ENCODE measurements around the gene RGS16. TPM values are rescaled to one million over a fixed set of nuclear protein-coding genes. Genes with fewer than 3 reads are reported as not detected.

RGS16 gene
- total and polyA plus RNA-seq, 2 donors (not counting 1 experiment from before 2014, with no cell fraction given): 3.3 to 11.4 TPM

DNA sequence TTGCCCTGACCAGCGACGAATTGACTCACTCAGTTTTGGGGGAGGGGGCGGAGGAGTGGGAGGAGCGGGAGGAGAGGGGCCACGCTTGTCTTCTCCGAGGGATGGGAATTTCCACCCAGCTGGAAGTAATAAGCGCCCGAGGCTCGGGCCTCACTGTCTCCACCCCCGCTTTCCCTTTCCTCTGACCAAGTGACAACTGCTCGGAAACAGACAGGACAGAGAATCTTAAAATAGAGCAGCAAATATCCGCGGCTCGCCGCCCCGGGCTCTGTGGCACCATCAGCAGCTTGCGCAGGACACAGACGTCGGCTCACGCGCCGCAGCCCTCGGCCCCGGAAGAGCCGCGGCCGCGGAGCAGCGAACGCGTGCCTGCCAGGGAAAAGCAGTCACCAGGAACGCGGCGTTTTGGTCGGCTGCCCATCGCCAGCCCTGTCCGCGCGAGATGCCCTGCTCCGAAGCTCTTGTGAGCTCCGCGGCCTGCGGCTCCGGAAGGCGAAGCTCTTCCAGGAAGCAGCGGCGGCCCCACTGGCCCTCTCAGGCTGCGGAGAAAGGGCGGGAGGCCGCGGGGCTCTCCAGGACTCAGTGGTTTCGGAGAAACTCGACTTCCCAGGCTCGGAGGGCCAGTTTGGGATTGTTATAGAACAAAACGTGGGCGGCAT, 10.7 kb upstream of the RGS16 start:
- H3K4me2 ChIP-seq (replicated peaks; ENCODE audit: low read depth, low read length, poor library complexity, severe bottlenecking): peak overlapping the region; percentile 94
- WGBS (ENCODE audit: insufficient coverage): under 1% methylated on average over 52 of the region's 56 CpGs
- ATAC-seq (ENCODE audit: low read depth) (peak; percentile 73), DNase-seq (peak; percentile 83)
- H3K79me2 ChIP-seq (ENCODE audit: control insufficient read depth, insufficient read depth, low read length): no peaks in the 10 kb centered on the region
- H3K4me1 Mint-ChIP-seq: peaks cover 29% of the 10 kb centered on the region
- peaks cover 2 to 38% (median 11%) of the 10 kb centered on the region in 4 experiments for H3K27me3 ChIP-seq (replicated peaks in 1 of 4; ENCODE audit: control extremely low read depth in 1 of 4, control insufficient read depth in 3 of 4, insufficient read depth in 4 of 4, low read length in 3 of 4)
- peak overlapping the region; percentile 50 to 89 (median 63) for H3K4me3 ChIP-seq (ENCODE audit: control extremely low read depth in 1 of 5, extremely low read depth in 1 of 5, insufficient read depth in 1 of 5, low read depth in 2 of 5, low read length in 4 of 5)
- peaks cover 25 to 28% of the 10 kb centered on the region in 2 donors for H3K4me1 ChIP-seq (ENCODE audit: control insufficient read depth in 2 of 2, insufficient read depth in 2 of 2, low read length in 2 of 2)
- peak overlapping the region in 1 of 2 donors; percentile 71 for H3K27ac ChIP-seq (ENCODE audit: low read length in 2 of 2)
- peaks cover 8% of the 10 kb centered on the region for H3K27me3 Mint-ChIP-seq
- ChIA-PET POLR2A (interaction anchor here (1.6 to 2.7 kb wide), 3 partner anchors 9 to 27 kb away, joined by 3 to 10 read pairs (median 4); partner anchors contain the start of gene RGS16), CTCF (interaction anchor here (1.0 to 6.4 kb wide), 7 partner anchors 9 to 172 kb away, joined by 3 to 70 read pairs (median 5); partner anchors contain the start of gene RGS16)
- no peaks in the 10 kb centered on the region for H3K9me3 Mint-ChIP-seq (ENCODE audit: insufficient read depth)
- peak overlapping the region; percentile 77 for H3K9ac ChIP-seq (ENCODE audit: low read length)
- H3K27ac Mint-ChIP-seq: peak overlapping the region; percentile 77
- H3K36me3 ChIP-seq (replicated peaks in 1 of 2; ENCODE audit: control extremely low read depth in 1 of 2, control insufficient read depth in 1 of 2, extremely low read depth in 1 of 2, insufficient read depth in 2 of 2, low read length in 1 of 2): no peaks in the 10 kb centered on the region
- intact Hi-C loops (cut with micrococcal nuclease): loop anchor here (1.0 to 5.0 kb wide), 2 partner anchors 11 to 172 kb away; partner anchors contain the start of genes NPL and RGS16
- H4K20me1 ChIP-seq (ENCODE audit: control insufficient read depth, insufficient read depth, low read length, poor library complexity, severe bottlenecking): no peaks in the 10 kb centered on the region
- H3K9me3 ChIP-seq (ENCODE audit: control extremely low read depth in 1 of 3, control insufficient read depth in 2 of 3, insufficient read depth in 1 of 3, low read length in 2 of 3): no peaks in the 10 kb centered on the region
- peak overlapping the region; percentile 92 for H3K4me3 Mint-ChIP-seq
- TF ChIP-seq, protein P1, sequence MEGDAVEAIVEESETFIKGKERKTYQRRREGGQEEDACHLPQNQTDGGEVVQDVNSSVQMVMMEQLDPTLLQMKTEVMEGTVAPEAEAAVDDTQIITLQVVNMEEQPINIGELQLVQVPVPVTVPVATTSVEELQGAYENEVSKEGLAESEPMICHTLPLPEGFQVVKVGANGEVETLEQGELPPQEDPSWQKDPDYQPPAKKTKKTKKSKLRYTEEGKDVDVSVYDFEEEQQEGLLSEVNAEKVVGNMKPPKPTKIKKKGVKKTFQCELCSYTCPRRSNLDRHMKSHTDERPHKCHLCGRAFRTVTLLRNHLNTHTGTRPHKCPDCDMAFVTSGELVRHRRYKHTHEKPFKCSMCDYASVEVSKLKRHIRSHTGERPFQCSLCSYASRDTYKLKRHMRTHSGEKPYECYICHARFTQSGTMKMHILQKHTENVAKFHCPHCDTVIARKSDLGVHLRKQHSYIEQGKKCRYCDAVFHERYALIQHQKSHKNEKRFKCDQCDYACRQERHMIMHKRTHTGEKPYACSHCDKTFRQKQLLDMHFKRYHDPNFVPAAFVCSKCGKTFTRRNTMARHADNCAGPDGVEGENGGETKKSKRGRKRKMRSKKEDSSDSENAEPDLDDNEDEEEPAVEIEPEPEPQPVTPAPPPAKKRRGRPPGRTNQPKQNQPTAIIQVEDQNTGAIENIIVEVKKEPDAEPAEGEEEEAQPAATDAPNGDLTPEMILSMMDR (IDR thresholded peaks at IDR 0.05): no peak
- TF ChIP-seq EZH2 (IDR thresholded peaks at IDR 0.05; ENCODE audit: borderline replicate concordance, insufficient read depth, low read depth, low read length, poor library complexity, severe bottlenecking): no peak
- H2AFZ ChIP-seq (ENCODE audit: insufficient read depth, low read depth, low read length, poor library complexity, severe bottlenecking): peak overlapping the region; percentile 77

DNA sequence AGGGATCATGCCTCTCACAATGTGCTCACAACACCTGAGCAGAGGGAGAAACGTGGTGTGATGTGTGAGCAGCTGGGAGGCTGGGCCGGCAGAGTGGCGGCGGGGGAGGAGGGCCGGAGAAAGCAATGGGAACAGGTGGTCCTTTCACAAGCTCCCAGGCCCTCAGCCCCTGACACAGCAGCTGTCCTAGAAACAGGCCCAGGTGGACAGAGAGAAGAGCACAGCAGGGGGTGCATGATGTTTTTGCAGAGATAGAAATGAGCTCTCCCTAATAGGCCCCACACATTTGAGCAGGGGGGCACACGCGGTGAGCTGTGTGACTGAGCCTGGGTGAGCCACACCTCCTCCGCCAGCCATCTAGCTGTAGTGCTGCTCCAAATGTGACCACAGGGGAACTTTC, 7.6 kb upstream of the RGS16 start:
- H3K9me3 Mint-ChIP-seq (ENCODE audit: insufficient read depth): no peaks in the 10 kb centered on the region
- Histone ChIP-seq H3K27me3 (replicated peaks in 1 of 4; ENCODE audit: control extremely low read depth in 1 of 4, control insufficient read depth in 3 of 4, insufficient read depth in 4 of 4, low read length in 3 of 4) (peaks cover 2 to 38% (median 11%) of the 10 kb centered on the region in 4 experiments), H3K4me2 (replicated peaks; ENCODE audit: low read depth, low read length, poor library complexity, severe bottlenecking) (no peak overlapping the region), H3K9me3 (ENCODE audit: control extremely low read depth in 1 of 3, control insufficient read depth in 2 of 3, insufficient read depth in 1 of 3, low read length in 2 of 3) (no peaks in the 10 kb centered on the region), H4K20me1 (ENCODE audit: control insufficient read depth, insufficient read depth, low read length, poor library complexity, severe bottlenecking) (no peaks in the 10 kb centered on the region), H3K27ac (ENCODE audit: low read length in 2 of 2) (no peak overlapping the region), H3K9ac (ENCODE audit: low read length) (no peak overlapping the region), H3K4me3 (ENCODE audit: control extremely low read depth in 1 of 5, extremely low read depth in 1 of 5, insufficient read depth in 1 of 5, low read depth in 2 of 5, low read length in 4 of 5) (no peak overlapping the region), H3K36me3 (replicated peaks in 1 of 2; ENCODE audit: control extremely low read depth in 1 of 2, control insufficient read depth in 1 of 2, extremely low read depth in 1 of 2, insufficient read depth in 2 of 2, low read length in 1 of 2) (no peaks in the 10 kb centered on the region), H3K79me2 (ENCODE audit: control insufficient read depth, insufficient read depth, low read length) (no peaks in the 10 kb centered on the region), H3K4me1 (ENCODE audit: control insufficient read depth in 2 of 2, insufficient read depth in 2 of 2, low read length in 2 of 2) (peaks cover 29 to 34% of the 10 kb centered on the region in 2 donors), H2AFZ (ENCODE audit: insufficient read depth, low read depth, low read length, poor library complexity, severe bottlenecking) (no peak overlapping the region)
- POLR2A ChIA-PET: no interaction called here
- peaks cover 8% of the 10 kb centered on the region for H3K27me3 Mint-ChIP-seq
- CTCF ChIA-PET: interaction anchor here (1.1 to 6.4 kb wide), 3 partner anchors 9 to 33 kb away, joined by 3 to 70 read pairs (median 3); partner anchors contain the start of gene RGS16
- H3K27ac Mint-ChIP-seq: no peak overlapping the region
- WGBS (ENCODE audit: insufficient coverage): 92% methylated on average over 3 of the region's 8 CpGs
- H3K4me3 Mint-ChIP-seq: no peak overlapping the region
- intact Hi-C loops (cut with micrococcal nuclease): no loop called here
- ATAC-seq (ENCODE audit: low read depth) (no peak), DNase-seq (no peak)
- peaks cover 26% of the 10 kb centered on the region for H3K4me1 Mint-ChIP-seq
- TF ChIP-seq, protein P1 (IDR thresholded peaks at IDR 0.05): no peak
- TF ChIP-seq EZH2 (IDR thresholded peaks at IDR 0.05; ENCODE audit: borderline replicate concordance, insufficient read depth, low read depth, low read length, poor library complexity, severe bottlenecking): no peak
